ENCODE measurements around the gene ZBTB7B. TPM values are rescaled to one million over a fixed set of nuclear protein-coding genes. Genes with fewer than 3 reads are reported as not detected.

ZBTB7B gene
- total and polyA plus RNA-seq, 9 of the 15 experiments (the other 6 are each of a cell fraction or from before 2014, with no cell fraction given) = 0.04 to 46.5 (median 15.2) TPM

DNA sequence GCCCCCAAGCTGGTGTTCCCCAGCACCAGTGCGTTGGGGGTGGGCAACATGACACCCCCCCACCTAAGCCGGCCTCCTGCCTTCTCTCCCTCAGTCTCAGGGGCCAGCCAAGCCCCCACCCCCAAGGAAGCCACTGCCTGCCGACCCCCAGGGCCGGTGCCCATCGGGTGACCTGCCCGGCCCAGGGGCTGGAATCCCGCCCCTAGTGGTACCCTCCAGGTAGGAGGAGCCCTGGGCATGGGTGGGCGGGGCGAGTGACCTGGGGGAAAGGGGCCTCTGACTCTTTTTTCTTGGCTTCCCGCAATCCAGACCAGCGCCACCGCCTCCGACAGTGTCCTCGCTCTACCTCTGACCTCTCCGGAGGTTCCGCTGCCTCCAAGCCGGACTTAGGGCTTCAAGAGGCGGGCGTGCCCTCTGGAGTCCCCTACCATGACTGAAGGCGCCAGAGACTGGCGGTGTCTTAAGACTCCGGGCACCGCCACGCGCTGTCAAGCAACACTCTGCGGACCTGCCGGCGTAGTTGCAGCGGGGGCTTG is 59.6 kb downstream of the ZBTB7B start (continued):
- TF ChIP-seq, protein P1, sequence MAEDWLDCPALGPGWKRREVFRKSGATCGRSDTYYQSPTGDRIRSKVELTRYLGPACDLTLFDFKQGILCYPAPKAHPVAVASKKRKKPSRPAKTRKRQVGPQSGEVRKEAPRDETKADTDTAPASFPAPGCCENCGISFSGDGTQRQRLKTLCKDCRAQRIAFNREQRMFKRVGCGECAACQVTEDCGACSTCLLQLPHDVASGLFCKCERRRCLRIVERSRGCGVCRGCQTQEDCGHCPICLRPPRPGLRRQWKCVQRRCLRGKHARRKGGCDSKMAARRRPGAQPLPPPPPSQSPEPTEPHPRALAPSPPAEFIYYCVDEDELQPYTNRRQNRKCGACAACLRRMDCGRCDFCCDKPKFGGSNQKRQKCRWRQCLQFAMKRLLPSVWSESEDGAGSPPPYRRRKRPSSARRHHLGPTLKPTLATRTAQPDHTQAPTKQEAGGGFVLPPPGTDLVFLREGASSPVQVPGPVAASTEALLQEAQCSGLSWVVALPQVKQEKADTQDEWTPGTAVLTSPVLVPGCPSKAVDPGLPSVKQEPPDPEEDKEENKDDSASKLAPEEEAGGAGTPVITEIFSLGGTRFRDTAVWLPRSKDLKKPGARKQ (CRISPR knock-in tag; IDR thresholded peaks at IDR 0.05) = 0 out of 2 replicates have a peak, but pooled peaks have one; percentile 13

DNA sequence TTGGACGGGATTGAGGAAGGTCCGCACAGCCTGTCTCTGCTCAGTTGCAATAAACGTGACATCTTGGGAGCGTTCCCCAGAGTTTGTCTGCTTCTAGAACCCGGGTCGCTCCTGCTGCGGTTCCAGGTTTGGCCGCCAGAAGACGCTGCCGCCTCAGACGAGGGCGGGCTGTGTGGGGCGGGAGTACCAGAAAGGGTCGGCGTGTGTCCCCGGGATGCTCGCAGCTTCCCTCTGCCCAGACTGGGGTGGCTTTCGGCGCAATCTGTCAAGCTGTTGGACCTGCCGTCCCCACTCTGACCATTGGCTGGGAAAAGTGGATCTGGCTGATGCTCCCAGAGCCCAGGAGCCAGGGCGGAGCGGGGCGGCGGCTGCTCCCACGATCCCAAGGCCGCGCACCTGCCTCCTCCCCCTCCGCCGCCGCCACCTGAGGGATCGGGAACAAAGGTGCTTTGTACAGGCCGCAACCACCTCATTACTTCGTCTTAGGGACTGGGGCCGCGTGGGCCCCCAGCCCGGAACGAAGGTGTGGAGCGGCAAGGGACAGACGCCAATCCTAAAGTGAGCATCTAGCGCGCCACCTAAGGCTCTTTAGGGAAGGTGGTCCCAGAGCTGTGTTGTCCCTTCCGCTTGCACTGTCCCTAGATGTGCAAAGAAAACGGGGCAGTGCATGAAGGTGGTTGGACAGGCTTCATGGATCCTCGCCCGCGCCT is 60.3 kb downstream of the ZBTB7B start:
- peak; percentile 81 for ATAC-seq
- peak; percentile 72 to 87 (median 80) for DNase-seq (ENCODE audit: extremely low read depth in 1 of 4, low spot score in 3 of 4)
- Histone ChIP-seq H3K9me3 (replicated peaks; ENCODE audit: control insufficient read depth, insufficient read depth, low read depth, low read length) (no peaks in the 10 kb centered on the region), H3K4me1 (replicated peaks in 1 of 2; ENCODE audit: control insufficient read depth in 2 of 2, insufficient read depth in 2 of 2, low read length in 2 of 2) (peaks cover 27 to 59% of the 10 kb centered on the region in 2 experiments), H3K36me3 (ENCODE audit: control insufficient read depth, insufficient read depth, low read length) (peaks cover 32% of the 10 kb centered on the region; the same call in 2 of the 3 replicates), H3K27me3 (ENCODE audit: control insufficient read depth in 2 of 2, insufficient read depth in 2 of 2, low read length in 2 of 2) (no peaks in the 10 kb centered on the region), H2AFZ (ENCODE audit: low read depth, low read length) (peak overlapping the region; percentile 86), H4K20me1 (replicated peaks; ENCODE audit: control insufficient read depth, insufficient read depth, low read length) (no peaks in the 10 kb centered on the region; the same call in 1 of the 2 replicates), H3K27ac (ENCODE audit: extremely low read depth, low read depth, low read length) (no peak overlapping the region; the same call in 2 of the 3 replicates), H3K9ac (ENCODE audit: insufficient read depth in 1 of 2, low read depth in 2 of 2, low read length in 2 of 2) (peak overlapping the region in 1 of 2 experiments; percentile 79; a peak in 2 of 4 replicates), H3K9me1 (ENCODE audit: control insufficient read depth, insufficient read depth, low read length) (peaks cover 7% of the 10 kb centered on the region), H3K4me2 (ENCODE audit: insufficient read depth, low read length) (peak overlapping the region; percentile 81), H3K79me2 (ENCODE audit: control insufficient read depth, insufficient read depth, low read length) (peaks cover 9% of the 10 kb centered on the region; the same call in 2 of the 3 replicates), H3K4me3 (peak overlapping the region; percentile 58)
- FAIRE-seq = peak; percentile 81
- WGBS (ENCODE audit: insufficient coverage, low coverage, missing lambda C conversion rate) = 5% methylated on average over 43 of the region's 46 CpGs
- ChIA-PET POLR2A (interaction anchor here (0.6 to 1.9 kb wide), 5 partner anchors 22 to 396 kb away, joined by 3 to 6 read pairs (median 3); partner anchors contain the start of gene SHC1), CTCF (ENCODE audit: low intra/inter-chr PET ratio) (interaction anchor here (0.7 to 4.0 kb wide), 5 partner anchors 17 to 583 kb away, joined by 3 to 153 read pairs (median 9); partner anchors contain the start of gene EFNA3)
- in situ Hi-C loops (cut with MboI) = loop anchor here (5.0 kb wide), 1 partner anchor 106 kb away; the partner anchor contains the start of gene PBXIP1
- intact Hi-C loops (cut with micrococcal nuclease) = loop anchor here (1.0 to 5.0 kb wide), 5 partner anchors 8 to 504 kb away; partner anchors contain the start of genes CKS1B, SHC1 and UBE2Q1
- BruUV-seq (replicated peaks) = no TSS peak
- TF ChIP-seq JUND (IDR thresholded peaks at IDR 0.05; ENCODE audit: borderline replicate concordance, low read depth, low read length) = peak; percentile 47; the same call in 1 of the 2 replicates
- no peak; the same call in 2 of the 3 replicates for TF ChIP-seq JUND (tag; IDR thresholded peaks at IDR 0.05; ENCODE audit: borderline replicate concordance, low read depth, low read length)
- TF ChIP-seq ZFX (CRISPR knock-in tag; IDR thresholded peaks at IDR 0.05) = no peak; the same call in 1 of the 2 replicates
- TF ChIP-seq CC2D1A (IDR thresholded peaks at IDR 0.05) = peak; percentile 91
- no peak for TF ChIP-seq CSDE1 (IDR thresholded peaks at IDR 0.05)
- TF ChIP-seq, protein P2, sequence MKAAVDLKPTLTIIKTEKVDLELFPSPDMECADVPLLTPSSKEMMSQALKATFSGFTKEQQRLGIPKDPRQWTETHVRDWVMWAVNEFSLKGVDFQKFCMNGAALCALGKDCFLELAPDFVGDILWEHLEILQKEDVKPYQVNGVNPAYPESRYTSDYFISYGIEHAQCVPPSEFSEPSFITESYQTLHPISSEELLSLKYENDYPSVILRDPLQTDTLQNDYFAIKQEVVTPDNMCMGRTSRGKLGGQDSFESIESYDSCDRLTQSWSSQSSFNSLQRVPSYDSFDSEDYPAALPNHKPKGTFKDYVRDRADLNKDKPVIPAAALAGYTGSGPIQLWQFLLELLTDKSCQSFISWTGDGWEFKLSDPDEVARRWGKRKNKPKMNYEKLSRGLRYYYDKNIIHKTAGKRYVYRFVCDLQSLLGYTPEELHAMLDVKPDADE (conservative IDR thresholded peaks at IDR 0.05; ENCODE audit: control insufficient read depth, low read depth, low read length) = no peak
- TF ChIP-seq ZFP1 (CRISPR knock-in tag; IDR thresholded peaks at IDR 0.05) = no peak
- TF ChIP-seq BHLHE40 (IDR thresholded peaks at IDR 0.05; ENCODE audit: low read length) = peak; percentile 63; the same call in 1 of the 2 replicates
- TF ChIP-seq ZNF3 (CRISPR knock-in tag; IDR thresholded peaks at IDR 0.05) = no peak
- TF ChIP-seq ZNF785 (CRISPR knock-in tag; IDR thresholded peaks at IDR 0.05) = no peak
- TF ChIP-seq MAZ (CRISPR knock-in tag; conservative IDR thresholded peaks at IDR 0.05 in 1 of 2, IDR thresholded peaks at IDR 0.05 in 1 of 2) = peak; percentile 47 to 91; a peak in 2 of 4 replicates
- TF ChIP-seq GABPB1 (CRISPR knock-in tag; IDR thresholded peaks at IDR 0.05) = peak; percentile 57
- no peak for TF ChIP-seq ZNF77 (CRISPR knock-in tag; IDR thresholded peaks at IDR 0.05)
- TF ChIP-seq DMBX1 (CRISPR knock-in tag; IDR thresholded peaks at IDR 0.05; ENCODE audit: borderline replicate concordance) = no peak
- TF ChIP-seq YY1 (IDR thresholded peaks at IDR 0.05; ENCODE audit: borderline replicate concordance in 1 of 3, control insufficient read depth in 1 of 3, extremely low read depth in 1 of 3, insufficient read depth in 3 of 3, insufficient read length in 1 of 3, insufficient replicate concordance in 2 of 3, low read depth in 1 of 3, low read length in 2 of 3) = peak in 1 of 3 experiments; percentile 33

Data from K562 (cell line).